BLaER1 (cell line): ENCODE results near the gene SGTA.

Experiments
- H3K27ac ChIP-seq: shearing (Covaris generic); formaldehyde crosslinking; 2 replicates; pipeline ENCODE4 v1.8.1; 2022
- H3K27me3 ChIP-seq: shearing (Covaris generic); formaldehyde crosslinking; 2 replicates; pipeline ENCODE4 v1.8.1; 2022
- H3K36me3 ChIP-seq: shearing (Covaris generic); formaldehyde crosslinking; 2 replicates; pipeline ENCODE4 v1.8.1; 2022
- H3K4me1 ChIP-seq: shearing (Covaris generic); formaldehyde crosslinking; 2 replicates; pipeline ENCODE4 v1.8.1; 2022
- H3K4me2 ChIP-seq: shearing (Covaris generic); formaldehyde crosslinking; 2 replicates; pipeline ENCODE4 v1.8.1; 2022
- H3K4me3 ChIP-seq: shearing (Covaris generic); formaldehyde crosslinking; 2 replicates; pipeline ENCODE4 v1.8.1; 2022
- H3K9ac ChIP-seq: shearing (Covaris generic); formaldehyde crosslinking; 2 replicates; pipeline ENCODE4 v1.8.1; 2022
- H3K9me3 ChIP-seq: shearing (Covaris generic); formaldehyde crosslinking; 2 replicates; pipeline ENCODE4 v1.8.1; 2022
- H4K20me1 ChIP-seq: shearing (Covaris generic); formaldehyde crosslinking; 2 replicates; pipeline ENCODE4 v1.8.1; 2022
- Cebpa-rat ChIP-seq: shearing (Covaris generic); IDR thresholded peaks from 2 replicates; pipeline ENCODE4 v1.8.1; 2022

The SGTA gene

DNA sequence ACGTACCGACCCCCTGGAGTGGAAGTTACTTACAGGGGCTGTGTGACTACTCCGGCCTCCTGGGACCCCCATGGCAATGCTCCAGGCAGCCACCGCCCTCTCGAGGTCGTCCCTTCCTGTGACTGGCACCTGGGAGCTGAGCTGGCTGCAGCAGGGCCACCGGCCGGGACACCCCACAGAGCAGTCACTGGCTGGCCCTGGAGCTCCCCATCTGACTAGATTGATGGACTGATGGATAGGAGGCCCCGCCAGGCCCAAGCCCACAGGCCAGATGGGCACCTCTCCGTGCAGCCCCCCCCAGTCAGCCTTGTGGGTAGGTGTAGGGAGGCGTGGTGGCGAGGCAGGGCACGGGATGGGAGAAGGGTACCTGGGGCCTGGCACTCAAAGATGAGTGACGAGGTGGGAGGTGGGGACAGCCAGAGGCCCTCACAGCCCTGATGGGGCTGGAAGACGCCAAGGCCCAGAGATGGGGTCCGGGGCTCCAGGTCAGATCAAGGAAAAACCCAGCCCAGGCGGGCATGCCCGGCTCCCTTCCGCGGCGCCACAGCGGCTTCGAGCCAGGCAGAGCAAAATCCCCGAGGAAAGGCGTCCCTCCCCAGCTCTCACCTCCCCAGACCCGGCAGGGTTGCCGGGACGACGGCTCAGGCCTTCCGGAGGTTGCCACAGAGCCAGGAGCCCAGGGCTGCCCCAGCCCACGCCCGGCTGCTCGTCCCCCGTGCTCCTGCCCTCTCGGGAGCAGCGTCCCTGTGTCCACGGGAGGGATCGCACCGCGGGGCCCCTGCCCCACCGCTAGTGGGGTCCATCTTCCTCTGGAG, 51.7 kb downstream of the SGTA start:
- no peak overlapping the region for H3K4me3 ChIP-seq
- H3K27me3 ChIP-seq: no peaks in the 10 kb centered on the region
- H3K27ac ChIP-seq: peak overlapping the region; percentile 26; the same call in 1 of the 2 replicates
- H4K20me1 ChIP-seq: peaks cover 76% of the 10 kb centered on the region
- H3K9ac ChIP-seq: no peak overlapping the region
- H3K4me1 ChIP-seq: peaks cover 98% of the 10 kb centered on the region
- H3K9me3 ChIP-seq: peaks cover 3% of the 10 kb centered on the region
- H3K4me2 ChIP-seq: peak overlapping the region; percentile 47
- H3K36me3 ChIP-seq: peaks cover 51% of the 10 kb centered on the region
- TF ChIP-seq Cebpa-rat: no peak

DNA sequence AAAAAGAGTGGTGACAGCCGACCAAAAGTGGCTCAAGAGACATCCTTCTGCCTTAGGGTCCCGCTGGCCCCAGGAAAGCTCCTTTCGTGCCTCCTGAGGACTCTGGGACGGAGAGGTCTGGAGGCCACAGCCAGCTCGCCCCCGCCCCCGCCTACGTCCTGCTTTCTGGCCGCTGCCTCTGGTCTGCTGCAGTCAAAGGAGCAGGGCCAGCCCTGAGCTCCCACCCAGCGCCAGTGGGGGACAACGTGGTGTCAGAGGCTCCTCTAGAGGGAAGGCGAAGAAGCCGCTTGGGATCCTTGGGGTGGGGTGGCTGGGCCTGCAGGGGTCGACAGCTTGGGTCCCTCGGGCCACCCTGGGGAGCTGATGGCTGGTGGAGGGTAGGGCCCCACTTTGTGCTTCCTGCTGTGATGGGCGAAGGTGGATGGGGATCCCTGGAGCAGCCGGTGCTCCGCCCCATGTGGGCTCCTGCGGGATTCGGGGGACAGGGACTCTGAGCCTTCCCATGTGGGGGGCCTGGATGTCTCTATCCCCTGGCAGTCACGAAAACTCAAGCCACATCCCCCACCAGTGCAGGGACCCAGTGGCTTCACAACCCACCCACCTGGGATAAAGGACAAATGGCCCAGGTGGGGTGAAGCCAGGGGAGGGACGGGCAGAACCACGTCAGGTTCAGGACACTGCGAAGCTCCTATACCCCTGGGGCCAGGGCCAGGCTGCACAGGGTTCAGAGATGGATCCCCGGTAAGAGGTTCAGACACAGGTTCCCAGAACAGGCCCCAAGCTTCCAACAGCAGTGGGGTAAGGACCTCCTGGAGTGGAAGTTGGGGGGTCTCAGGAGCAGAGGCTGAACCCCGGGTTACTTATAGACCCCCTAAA, 52.9 kb downstream of the SGTA start:
- H3K27me3 ChIP-seq: no peaks in the 10 kb centered on the region
- H3K4me1 ChIP-seq: peaks cover 98% of the 10 kb centered on the region
- H3K4me3 ChIP-seq: no peak overlapping the region

DNA sequence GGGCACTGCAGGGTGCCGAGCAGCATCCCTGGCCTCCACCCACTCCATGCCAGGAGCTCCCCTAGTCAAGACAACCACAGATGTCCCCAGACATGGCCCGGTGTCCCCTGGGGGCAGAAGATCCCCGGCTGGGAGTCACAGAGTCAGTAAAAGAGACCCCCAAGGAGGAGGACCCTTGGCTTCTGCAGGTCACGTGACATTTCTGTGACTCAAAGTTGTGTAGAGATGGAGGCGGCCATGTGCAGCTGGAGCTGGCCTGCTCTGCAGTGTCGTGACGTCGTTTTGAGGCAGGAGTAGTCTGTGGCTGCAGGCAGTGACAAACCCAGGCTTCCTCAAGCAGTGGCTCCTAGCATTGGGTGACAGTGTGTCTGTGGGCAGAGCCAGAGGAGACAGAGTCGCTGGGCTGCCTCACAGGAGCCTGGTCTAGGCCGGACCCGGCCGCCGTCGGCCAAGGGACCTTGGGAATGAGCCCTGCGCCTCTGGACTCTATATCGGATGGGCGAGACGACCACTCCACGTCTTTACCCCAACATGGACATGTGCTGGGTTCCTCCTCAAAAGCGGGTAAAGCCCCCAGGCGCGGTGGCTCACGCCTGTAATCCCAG, 54.2 kb downstream of the SGTA start:
- H3K4me3 ChIP-seq: no peak overlapping the region
- no peaks in the 10 kb centered on the region for H3K27me3 ChIP-seq
- TF ChIP-seq Cebpa-rat: no peak

More for the DNA sequence above, 52.9 kb downstream of the SGTA start:
- Histone ChIP-seq H3K4me2 (peak overlapping the region; percentile 47; the same call in 1 of the 2 replicates), H3K9ac (no peak overlapping the region), H3K27ac (peak overlapping the region; percentile 4; the same call in 1 of the 2 replicates), H3K36me3 (peaks cover 39% of the 10 kb centered on the region), H4K20me1 (peaks cover 64% of the 10 kb centered on the region), H3K9me3 (no peaks in the 10 kb centered on the region)
- TF ChIP-seq Cebpa-rat: no peak

DNA sequence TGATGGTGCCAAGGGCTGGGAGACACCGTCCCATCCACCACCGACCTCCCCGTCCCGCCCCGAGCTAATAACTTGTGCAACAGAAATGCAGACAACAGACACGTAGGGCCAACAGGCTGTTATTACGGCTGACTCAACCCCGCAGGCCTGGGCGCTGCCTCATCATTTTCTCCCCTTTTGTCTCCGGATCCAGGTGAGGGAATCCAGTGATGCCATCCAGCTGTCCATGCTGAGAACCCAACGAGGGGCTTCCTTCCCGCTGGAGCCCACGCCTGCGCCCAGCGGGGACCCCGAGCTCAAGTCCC, 55.5 kb downstream of the SGTA start:
- Histone ChIP-seq H3K9ac (no peak overlapping the region), H3K4me2 (peak overlapping the region; percentile 97), H3K4me3 (no peak overlapping the region), H3K27me3 (peaks cover 5% of the 10 kb centered on the region; the same call in 1 of the 2 replicates), H3K27ac (peak overlapping the region; percentile 54; the same call in 1 of the 2 replicates), H3K36me3 (peaks cover 20% of the 10 kb centered on the region), H3K4me1 (peaks cover 98% of the 10 kb centered on the region), H4K20me1 (peaks cover 38% of the 10 kb centered on the region), H3K9me3 (no peaks in the 10 kb centered on the region)
- no peak for TF ChIP-seq Cebpa-rat

More for the DNA sequence above, 54.2 kb downstream of the SGTA start:
- peak overlapping the region; percentile 97 for H3K4me2 ChIP-seq
- H3K4me1 ChIP-seq: peaks cover 96% of the 10 kb centered on the region
- H3K36me3 ChIP-seq: peaks cover 33% of the 10 kb centered on the region
- H3K27ac ChIP-seq: 0 out of 2 replicates have a peak overlapping the region, but pooled peaks have one; percentile 35
- 0 out of 2 replicates have a peak overlapping the region, but pooled peaks have one; percentile 15 for H3K9ac ChIP-seq
- H4K20me1 ChIP-seq: peaks cover 51% of the 10 kb centered on the region
- H3K9me3 ChIP-seq: no peaks in the 10 kb centered on the region

DNA sequence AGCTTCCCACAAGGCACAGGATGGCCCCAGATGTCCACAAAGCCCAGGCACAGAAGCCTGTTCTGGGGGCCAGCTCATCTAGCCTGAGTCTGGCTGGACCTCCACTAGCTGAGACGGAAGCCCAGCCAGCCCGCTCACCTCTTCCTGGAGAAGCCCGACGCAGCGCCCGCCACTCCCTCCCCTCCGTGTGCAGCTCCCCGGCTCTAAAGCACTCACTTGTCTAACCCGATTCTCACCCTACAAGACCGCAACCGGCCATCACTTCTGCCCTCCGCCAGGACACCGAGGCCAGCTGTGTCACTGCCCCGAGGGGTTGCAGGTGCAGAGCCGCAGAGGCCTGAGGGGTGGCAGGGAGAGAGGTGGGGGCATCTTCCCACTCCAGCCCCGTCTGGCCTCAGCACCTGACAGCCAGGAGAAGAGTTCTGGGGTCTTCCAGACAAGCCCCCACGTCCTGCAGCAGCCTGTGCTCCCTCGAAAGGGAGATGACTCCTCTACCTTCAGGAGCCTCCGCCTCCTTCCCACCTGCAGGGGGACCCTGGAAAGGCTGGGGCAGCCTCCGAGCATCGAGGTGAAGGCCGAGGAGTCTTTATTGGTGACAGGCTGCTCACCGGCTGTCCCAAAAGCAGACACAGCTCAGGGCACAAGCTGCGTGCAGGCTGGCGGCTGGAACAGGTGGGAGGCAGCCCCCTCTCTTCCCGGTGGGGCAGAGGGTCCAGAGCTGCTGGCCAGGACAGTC, 56.0 kb downstream of the SGTA start:
- Histone ChIP-seq H4K20me1 (peaks cover 33% of the 10 kb centered on the region), H3K4me3 (peak overlapping the region; percentile 39; the same call in 1 of the 2 replicates), H3K4me2 (peak overlapping the region; percentile 97), H3K27ac (peak overlapping the region; percentile 54), H3K9ac (peak overlapping the region; percentile 48; the same call in 1 of the 2 replicates), H3K9me3 (no peaks in the 10 kb centered on the region), H3K27me3 (peaks cover 5% of the 10 kb centered on the region; the same call in 1 of the 2 replicates), H3K4me1 (peaks cover 98% of the 10 kb centered on the region), H3K36me3 (peaks cover 15% of the 10 kb centered on the region)
- TF ChIP-seq Cebpa-rat: no peak

DNA sequence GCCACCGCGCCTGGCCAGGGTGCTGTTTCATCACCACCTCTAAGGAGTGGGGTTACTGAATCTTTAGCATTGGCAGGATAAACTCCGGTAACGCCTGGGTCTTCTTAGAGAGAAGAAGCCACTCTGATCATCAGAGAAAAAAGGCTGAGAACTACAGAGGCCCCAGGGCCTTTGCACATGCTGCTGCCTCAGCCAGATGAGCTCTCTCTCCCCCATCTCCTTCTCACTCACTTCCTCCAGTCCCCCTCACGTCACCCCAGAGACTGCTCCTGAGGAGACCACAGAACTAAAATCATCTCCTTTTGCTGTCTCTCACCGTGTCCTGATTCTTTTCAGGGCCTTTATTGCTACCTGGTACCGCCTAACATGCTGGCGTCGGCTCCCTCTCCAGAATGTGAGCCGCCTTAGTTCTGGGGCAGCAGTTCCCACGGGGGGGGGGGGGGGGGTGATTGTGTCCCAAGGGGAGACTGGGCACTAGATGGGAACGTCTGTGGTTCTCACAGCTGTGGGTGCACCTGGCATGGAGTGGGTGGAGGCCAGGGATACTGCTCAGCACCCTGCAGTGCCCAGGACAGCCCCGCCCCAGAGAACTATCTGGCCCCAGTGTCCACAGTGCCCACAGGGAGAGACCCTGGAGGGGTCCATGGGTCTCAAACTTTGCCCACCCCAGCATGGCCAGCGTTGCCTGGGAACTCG, 56.8 kb downstream of the SGTA start:
- Histone ChIP-seq H3K4me1 (peaks cover 97% of the 10 kb centered on the region), H3K36me3 (peaks cover 7% of the 10 kb centered on the region; the same call in 1 of the 2 replicates), H3K27ac (peak overlapping the region; percentile 54), H3K9me3 (no peaks in the 10 kb centered on the region), H3K9ac (peak overlapping the region; percentile 48; the same call in 1 of the 2 replicates), H3K4me3 (peak overlapping the region; percentile 39; the same call in 1 of the 2 replicates), H3K4me2 (peak overlapping the region; percentile 97), H3K27me3 (peaks cover 5% of the 10 kb centered on the region; the same call in 1 of the 2 replicates), H4K20me1 (peaks cover 25% of the 10 kb centered on the region)
- no peak for TF ChIP-seq Cebpa-rat

DNA sequence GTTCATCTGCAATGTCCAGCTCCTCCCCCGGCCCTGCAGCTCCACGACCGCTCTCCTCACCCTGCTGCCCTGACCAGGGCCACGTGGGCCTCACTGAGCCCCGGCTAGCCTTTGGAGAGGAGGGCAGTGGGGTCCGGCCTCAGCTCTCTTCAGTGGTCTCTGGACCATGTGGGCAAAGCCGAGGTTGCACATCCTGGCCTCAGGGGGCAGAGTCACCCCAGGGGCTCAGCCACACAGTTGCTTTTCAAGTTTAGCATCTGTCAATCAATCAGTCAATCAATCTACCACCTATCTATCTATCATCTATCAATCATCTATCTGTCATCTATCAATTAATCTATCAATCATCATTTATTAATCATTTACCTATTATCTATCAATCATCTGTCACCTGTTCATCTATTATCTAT, 58.9 kb downstream of the SGTA start:
- peaks cover 89% of the 10 kb centered on the region for H3K4me1 ChIP-seq
- peaks cover 31% of the 10 kb centered on the region for H4K20me1 ChIP-seq
- peaks cover 5% of the 10 kb centered on the region; the same call in 1 of the 2 replicates for H3K27me3 ChIP-seq
- H3K4me3 ChIP-seq: no peak overlapping the region
- H3K9me3 ChIP-seq: no peaks in the 10 kb centered on the region
- H3K9ac ChIP-seq: no peak overlapping the region
- H3K27ac ChIP-seq: no peak overlapping the region
- TF ChIP-seq Cebpa-rat: no peak
- peak overlapping the region; percentile 96 for H3K4me2 ChIP-seq
- H3K36me3 ChIP-seq: no peaks in the 10 kb centered on the region

DNA sequence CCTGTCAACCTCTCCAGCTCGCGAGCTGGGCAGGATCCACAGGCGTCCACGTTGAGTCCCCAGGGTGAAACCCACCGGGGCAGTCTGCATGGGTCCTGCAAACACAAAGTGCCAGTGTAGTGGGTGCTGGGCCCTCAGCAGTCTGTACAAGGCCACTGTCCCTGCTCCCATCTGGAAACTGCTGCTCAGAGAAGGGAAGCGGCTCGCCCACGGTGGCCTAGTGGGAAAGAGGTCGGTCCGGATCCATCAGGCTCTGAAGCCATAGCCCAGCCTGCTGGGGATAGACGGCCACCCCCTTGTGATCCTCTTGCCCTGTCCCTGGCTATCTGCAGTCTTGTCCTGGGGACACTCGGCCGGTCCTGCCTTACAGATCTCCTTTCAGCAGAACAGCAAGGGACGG, 59.3 kb downstream of the SGTA start:
- no peak for TF ChIP-seq Cebpa-rat
- Histone ChIP-seq H4K20me1 (peaks cover 35% of the 10 kb centered on the region), H3K36me3 (no peaks in the 10 kb centered on the region), H3K9me3 (no peaks in the 10 kb centered on the region), H3K27me3 (peaks cover 5% of the 10 kb centered on the region; the same call in 1 of the 2 replicates), H3K4me1 (peaks cover 88% of the 10 kb centered on the region), H3K4me3 (no peak overlapping the region), H3K27ac (0 out of 2 replicates have a peak overlapping the region, but pooled peaks have one; percentile 41), H3K9ac (no peak overlapping the region), H3K4me2 (peak overlapping the region; percentile 96)
